Prostate gland (tissue), 2 donors: ENCODE measurements around the gene GIPC1.
"Not testable (repeated sequence)": the region's sequence is repeated elsewhere in the genome, so short reads cannot be mapped to it uniquely, and the experiment has no call there.

ENCODE experiments used
- POLR2A ChIP-seq: fragments of 450-650 bp; IDR thresholded peaks from one replicate; pipeline ENCODE4 v1.6.1; 2016; ENCODE audit warnings: antibody characterized with exemption, mild to moderate bottlenecking
- POLR2AphosphoS5 ChIP-seq: sonication (generic); formaldehyde crosslinking; IDR thresholded peaks from one replicate; pipeline ENCODE4 v1.6.1; 2017; ENCODE audit warnings: antibody characterized with exemption
- TF ChIP-seq, protein P1 (sequence below), 4 experiments: fragments of 200-600 bp in 2 of 4; fragments of 450-650 bp in 2 of 4; sonication (generic) in 2 of 4; IDR thresholded peaks; 1 replicate in 3 of 4; 2 replicates in 1 of 4; pipeline ENCODE4 v1.5.1; 2016 to 2019; ENCODE audit warnings: antibody characterized with exemption in 4 of 4, mild to moderate bottlenecking in 2 of 4, moderate library complexity in 2 of 4

DNA sequence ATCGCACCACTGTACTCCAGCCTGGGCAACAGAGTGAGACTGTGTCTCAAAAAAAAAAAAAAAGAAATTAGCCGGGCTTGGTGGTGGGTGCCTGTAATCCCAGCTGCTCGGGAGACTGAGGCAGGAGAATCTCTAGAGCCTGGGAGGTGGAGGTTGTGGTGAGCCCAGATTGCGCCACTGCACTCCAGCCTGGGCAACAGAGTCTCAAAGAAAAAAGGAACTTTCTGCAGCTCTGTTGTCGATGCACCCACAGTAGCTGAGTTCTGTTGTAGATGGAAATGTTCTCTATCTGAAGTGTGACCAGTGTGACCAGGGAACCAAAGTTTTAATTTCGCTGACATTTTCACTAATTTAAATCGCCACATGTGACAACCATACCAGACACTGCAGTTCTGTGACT lies 33.5 kb downstream of the GIPC1 start:
- TF ChIP-seq, protein P1, sequence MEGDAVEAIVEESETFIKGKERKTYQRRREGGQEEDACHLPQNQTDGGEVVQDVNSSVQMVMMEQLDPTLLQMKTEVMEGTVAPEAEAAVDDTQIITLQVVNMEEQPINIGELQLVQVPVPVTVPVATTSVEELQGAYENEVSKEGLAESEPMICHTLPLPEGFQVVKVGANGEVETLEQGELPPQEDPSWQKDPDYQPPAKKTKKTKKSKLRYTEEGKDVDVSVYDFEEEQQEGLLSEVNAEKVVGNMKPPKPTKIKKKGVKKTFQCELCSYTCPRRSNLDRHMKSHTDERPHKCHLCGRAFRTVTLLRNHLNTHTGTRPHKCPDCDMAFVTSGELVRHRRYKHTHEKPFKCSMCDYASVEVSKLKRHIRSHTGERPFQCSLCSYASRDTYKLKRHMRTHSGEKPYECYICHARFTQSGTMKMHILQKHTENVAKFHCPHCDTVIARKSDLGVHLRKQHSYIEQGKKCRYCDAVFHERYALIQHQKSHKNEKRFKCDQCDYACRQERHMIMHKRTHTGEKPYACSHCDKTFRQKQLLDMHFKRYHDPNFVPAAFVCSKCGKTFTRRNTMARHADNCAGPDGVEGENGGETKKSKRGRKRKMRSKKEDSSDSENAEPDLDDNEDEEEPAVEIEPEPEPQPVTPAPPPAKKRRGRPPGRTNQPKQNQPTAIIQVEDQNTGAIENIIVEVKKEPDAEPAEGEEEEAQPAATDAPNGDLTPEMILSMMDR (IDR thresholded peaks at IDR 0.05): not testable (repeated sequence)
- TF ChIP-seq POLR2AphosphoS5, POLR2A: not testable (repeated sequence)
